ENCODE measurements around the gene ZMIZ1.

Gene ZMIZ1

DNA sequence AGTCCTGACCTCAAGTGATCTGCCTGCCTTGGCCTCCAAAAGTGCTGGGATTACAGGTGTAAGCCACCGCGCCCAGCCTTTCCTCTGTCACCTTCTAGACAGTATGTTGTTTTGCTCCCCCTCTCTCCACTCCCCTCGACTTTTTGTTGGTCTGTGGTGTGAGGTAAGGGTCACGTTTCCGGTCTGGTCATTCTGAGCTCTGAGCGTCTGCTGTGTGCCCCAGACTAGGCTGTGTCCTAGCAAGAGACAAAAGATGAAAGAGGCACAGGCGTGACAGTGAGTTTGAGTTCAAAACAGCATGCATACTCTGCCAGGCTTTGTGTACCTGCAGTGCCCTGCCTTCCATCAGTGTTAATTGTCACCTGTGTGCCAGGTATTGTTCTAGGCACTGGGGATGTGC lies 191.1 kb downstream of the ZMIZ1 start:
- no peak for DNase-seq (ENCODE audit: low read depth)
- H3K4me3 ChIP-seq (ENCODE audit: low read depth, low read length), result no peak overlapping the region

DNA sequence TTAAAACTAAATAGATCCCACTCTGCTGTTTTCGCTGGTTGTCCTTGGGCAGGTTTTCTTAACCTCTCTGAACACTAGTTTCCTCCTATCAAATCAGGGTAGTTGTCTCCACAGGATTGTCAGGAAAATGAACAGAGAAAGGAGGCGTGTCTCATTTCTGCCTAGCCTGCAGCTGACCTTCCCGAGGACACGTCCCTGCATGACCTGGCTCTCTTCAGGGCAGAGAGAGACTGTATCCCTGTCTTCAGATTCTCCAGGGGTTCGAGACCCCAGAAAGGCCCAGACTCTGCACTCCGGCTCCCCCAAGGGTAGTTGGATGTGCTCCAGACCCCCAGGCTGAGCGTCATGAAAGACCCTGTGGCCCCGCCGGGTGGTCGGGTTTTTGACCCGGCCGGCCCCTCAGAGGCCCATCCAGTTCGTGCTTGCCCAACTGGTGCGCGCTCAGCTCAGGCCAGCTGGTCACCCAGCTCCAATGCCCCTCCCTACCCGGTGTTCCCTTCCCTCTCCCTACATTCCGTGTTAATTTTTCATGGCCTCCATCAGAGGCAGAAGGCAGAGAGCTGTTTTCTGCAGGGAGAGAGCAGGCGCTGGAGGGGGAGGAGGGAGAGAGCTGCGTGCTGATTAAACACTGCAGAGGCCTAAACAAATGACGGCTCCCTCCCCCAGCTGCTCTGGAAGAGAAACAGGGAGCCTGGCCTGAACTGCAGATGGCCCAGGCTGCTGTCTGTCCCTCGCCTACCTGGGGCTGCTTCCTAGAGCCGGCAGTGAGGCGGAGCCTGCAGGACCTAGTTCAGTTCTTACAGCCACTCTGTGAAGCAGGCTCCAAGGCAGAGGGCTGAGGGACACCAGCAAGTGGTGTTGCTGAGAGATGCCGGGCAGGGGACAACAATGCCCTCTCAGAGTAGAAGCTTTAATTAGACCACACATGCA lies 192.3 kb downstream of the ZMIZ1 start:
- no peak overlapping the region for H3K4me3 ChIP-seq (ENCODE audit: low read depth, low read length)
- no peak for DNase-seq (ENCODE audit: low read depth)

GRCh38 chr10:79262131-79262530 lies 193.4 kb downstream of the ZMIZ1 start:
- DNase-seq (ENCODE audit: low read depth), result no peak
- H3K4me3 ChIP-seq (ENCODE audit: low read depth, low read length), result no peak overlapping the region

DNA sequence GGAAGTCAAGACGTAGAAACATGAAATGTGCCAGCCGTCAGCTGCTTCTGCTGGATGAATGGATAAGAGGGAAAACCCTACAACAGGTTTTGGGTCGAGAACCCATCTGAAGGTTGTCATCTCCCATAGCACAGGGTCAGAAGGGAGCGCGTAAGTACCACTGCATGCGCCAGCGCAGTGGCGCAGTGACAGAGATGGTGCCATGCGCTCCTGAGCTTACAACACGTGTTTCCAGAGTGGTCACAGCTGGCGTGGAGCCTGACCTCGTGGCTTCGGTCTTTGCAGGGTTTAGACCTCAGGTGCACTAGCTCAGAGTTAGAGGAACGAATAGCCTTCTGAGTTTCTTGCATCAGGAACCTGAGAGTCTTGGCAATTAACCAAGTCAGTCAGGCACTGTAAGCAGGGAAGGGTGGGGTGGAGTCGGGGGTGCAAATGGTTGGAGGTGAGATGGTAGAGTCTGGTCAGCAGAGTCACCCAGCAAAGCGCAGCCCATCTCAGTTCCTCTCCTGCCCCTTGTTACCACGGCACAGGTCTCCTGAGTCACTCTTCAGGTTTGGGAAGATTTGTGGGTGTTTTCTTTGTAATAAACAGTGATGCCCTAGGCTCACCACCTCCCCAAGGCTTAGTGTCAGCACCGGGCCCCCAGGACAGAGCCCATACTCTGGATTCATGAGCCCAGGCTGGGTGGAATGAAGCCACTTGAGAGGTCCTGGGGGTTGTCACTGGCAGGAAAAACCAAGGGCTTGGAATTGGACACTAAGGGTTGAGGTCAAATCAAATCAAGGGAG lies 194.4 kb downstream of the ZMIZ1 start:
- DNase-seq (ENCODE audit: low read depth), result no peak
- H3K4me3 ChIP-seq (ENCODE audit: low read depth, low read length), result no peak overlapping the region

DNA sequence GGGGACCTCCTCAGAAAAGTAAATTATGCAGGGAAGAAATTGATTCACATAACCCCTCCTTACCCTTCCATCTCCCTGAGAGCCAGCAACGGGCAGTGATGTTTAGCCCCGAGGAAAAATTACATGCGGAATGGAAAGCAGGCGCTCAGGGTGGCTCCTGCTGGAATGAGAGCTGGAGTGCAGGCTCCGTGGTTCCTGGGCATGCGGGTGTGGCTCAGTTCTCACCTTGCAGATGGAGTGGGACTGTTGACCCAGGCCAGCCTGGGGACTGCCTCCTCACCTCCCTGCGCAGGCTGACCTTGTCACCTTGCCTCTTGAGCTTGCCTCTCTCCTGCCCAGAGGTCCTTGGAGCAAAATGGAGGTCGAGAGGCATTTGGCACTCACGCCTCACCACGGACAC lies 195.2 kb downstream of the ZMIZ1 start:
- H3K4me3 ChIP-seq (ENCODE audit: low read depth, low read length), result no peak overlapping the region
- no peak for DNase-seq (ENCODE audit: low read depth)

DNA sequence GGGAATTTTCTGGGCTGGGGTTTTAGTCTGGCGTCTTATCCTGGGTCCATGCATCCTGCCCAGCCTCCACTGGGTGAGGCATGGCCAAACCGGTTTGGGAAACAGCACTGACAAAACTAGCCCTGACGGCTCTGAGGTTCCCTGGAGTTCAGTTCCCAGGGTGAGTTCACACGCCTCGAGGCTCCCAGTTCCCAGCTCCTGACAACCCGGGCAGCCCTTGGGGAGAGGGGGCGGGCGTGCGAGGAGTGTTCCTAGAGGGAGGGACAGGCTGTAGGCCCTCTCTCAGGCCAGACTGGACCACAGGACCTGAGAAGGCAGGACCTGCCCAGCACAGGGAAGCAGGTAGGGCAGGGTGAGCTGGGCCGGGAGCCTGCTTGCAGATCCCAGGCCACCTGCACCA lies 196.2 kb downstream of the ZMIZ1 start:
- H3K4me3 ChIP-seq (ENCODE audit: low read depth, low read length), result no peak overlapping the region
- no peak for DNase-seq (ENCODE audit: low read depth)

GRCh38 chr10:79266084-79266483 lies 197.3 kb downstream of the ZMIZ1 start:
- H3K4me3 ChIP-seq (ENCODE audit: low read depth, low read length), result no peak overlapping the region
- DNase-seq (ENCODE audit: low read depth), result no peak

DNA sequence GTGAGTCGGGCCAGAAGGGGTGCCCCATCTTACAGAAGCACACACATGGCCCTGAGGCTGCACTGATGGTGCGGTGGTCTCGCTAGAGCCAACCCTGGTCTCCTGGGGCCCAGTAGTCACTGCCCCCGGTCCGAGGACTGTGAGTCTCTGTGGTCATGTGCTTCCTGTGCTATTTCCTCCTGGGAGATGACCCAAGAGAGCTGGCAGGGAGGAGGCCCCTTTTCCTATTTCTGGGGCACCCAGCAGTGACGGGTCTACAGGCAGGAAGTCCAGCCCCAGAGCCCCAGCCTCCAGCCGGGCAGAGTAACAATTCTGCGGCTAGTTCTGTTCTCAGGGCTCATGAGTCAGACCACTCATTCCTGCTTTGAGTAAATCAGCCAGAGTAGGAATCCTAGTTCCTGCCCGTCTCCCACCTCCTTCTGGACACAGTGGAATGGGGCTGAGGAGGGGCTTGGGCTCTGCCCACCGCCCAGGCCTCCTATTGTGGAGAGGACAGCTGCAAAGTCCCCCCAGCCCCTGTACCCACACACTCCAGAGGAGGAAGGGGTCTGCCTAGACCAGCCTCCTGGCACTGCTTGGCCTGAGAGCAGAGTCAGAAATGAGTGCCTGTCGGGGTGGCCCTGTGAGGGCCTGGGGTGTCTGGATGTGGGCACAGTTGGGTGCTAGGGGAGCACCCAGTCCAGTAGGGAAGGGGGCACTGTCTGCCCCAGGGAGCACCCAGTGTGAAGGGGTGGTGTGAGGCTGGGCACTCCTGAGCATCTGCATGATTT lies 198.0 kb downstream of the ZMIZ1 start:
- DNase-seq (ENCODE audit: low read depth), result peak; percentile 76

DNA sequence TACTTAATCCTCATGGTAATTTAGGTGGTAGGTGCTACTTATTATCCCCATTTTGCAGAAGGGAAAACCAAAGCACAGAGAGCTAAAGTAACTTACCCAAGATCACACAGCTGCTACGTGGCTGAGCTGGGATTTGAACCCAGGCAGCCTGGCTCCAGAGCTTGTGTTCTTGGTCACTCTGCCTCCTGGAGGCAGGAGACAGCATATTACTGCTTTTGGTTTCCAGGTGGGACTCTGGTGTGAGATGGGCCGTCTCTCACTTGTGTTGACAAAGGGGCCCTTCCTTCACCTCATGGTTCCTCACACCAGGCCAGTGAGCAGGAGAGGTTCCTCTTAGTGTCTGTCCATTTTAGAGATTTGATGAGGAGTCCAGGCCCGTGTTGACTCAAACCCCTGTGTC lies 198.7 kb downstream of the ZMIZ1 start:
- no peak overlapping the region for H3K4me3 ChIP-seq (ENCODE audit: low read depth, low read length)
- DNase-seq (ENCODE audit: low read depth), result no peak

More for the DNA sequence above, 198.0 kb downstream of the ZMIZ1 start:
- H3K4me3 ChIP-seq (ENCODE audit: low read depth, low read length), result no peak overlapping the region

- H3K4me3 ChIP-seq (ENCODE audit: low read depth, low read length), result no peak overlapping the region
- no peak for DNase-seq (ENCODE audit: low read depth)
Observed at GRCh38 chr10:79268161-79268601, 199.4 kb downstream of the ZMIZ1 start.

GRCh38 chr10:79268742-79269141 lies 200.0 kb downstream of the ZMIZ1 start:
- H3K4me3 ChIP-seq (ENCODE audit: low read depth, low read length), result no peak overlapping the region
- no peak for DNase-seq (ENCODE audit: low read depth)

DNA sequence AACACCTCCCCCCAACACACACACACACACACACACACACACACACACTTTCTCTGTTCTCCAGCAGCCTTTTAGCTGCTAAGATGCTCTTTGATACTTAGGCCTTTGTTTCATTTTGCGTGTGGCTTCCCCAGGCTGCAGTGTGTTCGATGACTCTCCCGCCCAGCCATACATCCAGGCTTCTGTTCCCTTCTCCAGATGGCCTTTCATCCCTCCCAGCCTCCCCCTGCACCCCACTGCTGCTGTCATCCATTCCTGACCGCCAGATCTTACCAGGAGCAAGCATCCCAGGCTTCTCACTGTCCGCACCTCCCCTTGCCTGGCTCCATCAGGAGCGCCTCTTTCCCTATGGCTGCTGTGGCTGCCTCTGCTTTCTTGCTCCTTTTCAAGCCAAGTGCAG lies 200.7 kb downstream of the ZMIZ1 start:
- no peak for DNase-seq (ENCODE audit: low read depth)
- no peak overlapping the region for H3K4me3 ChIP-seq (ENCODE audit: low read depth, low read length)

GRCh38 chr10:79269969-79270368 lies 201.2 kb downstream of the ZMIZ1 start:
- H3K4me3 ChIP-seq (ENCODE audit: low read depth, low read length), result no peak overlapping the region
- no peak for DNase-seq (ENCODE audit: low read depth)

GRCh38 chr10:79270466-79271246 lies 201.9 kb downstream of the ZMIZ1 start:
- no peak overlapping the region for H3K4me3 ChIP-seq (ENCODE audit: low read depth, low read length)
- DNase-seq (ENCODE audit: low read depth), result no peak

DNA sequence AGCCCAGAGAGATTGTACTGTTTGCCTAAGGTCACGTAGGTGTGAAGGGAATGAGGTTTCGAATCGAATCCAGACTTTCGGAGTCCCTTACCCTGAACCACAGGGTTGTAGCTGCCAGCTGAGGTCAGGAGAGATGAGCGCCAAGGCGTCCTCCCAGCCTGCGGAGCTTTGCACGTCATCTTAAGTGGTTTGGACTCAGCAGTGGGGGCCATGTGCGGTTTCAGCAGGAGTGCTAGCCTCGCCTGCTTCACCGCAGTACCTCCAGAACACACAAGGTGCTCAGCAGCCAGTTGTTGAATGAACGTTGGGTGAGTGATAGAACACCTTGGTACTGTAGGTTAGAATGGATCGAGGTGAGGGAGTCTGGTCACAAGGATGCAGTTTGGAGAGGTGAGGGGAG lies 203.6 kb downstream of the ZMIZ1 start:
- no peak for DNase-seq (ENCODE audit: low read depth)
- H3K4me3 ChIP-seq (ENCODE audit: low read depth, low read length), result no peak overlapping the region

DNA sequence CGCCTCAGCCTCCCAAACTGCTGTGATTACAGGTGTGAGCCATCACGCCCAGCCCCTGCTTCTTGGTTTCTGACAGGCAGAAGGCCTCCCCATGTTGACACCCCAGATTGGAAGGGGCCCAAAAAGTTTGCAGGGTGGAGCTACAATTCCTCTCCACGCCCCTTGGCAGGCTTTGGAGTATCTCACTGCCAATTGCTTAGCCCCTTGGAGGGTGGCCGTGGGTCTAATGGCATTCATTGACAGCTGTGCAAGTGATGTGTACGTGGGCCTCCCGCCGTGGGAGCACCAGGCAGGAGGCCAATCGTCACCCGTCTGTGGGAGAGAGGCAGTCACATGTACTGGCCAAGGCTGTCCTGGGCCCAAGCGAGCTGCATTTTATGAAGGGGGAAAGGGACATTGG lies 204.8 kb downstream of the ZMIZ1 start:
- H3K4me3 ChIP-seq (ENCODE audit: low read depth, low read length), result no peak overlapping the region
- DNase-seq (ENCODE audit: low read depth), result no peak

GRCh38 chr10:79274279-79275104 lies 205.7 kb downstream of the ZMIZ1 start:
- H3K4me3 ChIP-seq (ENCODE audit: low read depth, low read length), result no peak overlapping the region
- no peak for DNase-seq (ENCODE audit: low read depth)

- DNase-seq (ENCODE audit: low read depth), result no peak
- H3K4me3 ChIP-seq (ENCODE audit: low read depth, low read length), result no peak overlapping the region
Observed at GRCh38 chr10:79275105-79275430, 206.3 kb downstream of the ZMIZ1 start.
